PC-3 (cell line): ENCODE data around the gene ZNF655.

Experiments used
- CTCF ChIP-seq: fragments of 300-600 bp; sonication (generic); conservative IDR thresholded peaks from 2 replicates; pipeline ENCODE4 v1.5.1; 2017; ENCODE audit warnings: antibody characterized with exemption, low read depth, mild to moderate bottlenecking, low read length
- EZH2phosphoT487 ChIP-seq: fragments of 300-600 bp; sonication (generic); IDR thresholded peaks from 2 replicates; pipeline ENCODE4 v1.6.1; 2018; ENCODE audit warnings: mild to moderate bottlenecking, antibody characterized with exemption, low read length, borderline replicate concordance

GRCh38 chr7:99562114-99562784 is 3.8 kb downstream of the ZNF655 start:
- TF ChIP-seq CTCF, result no peak
- TF ChIP-seq EZH2phosphoT487, result no peak
